T-helper 22 cell (primary cell): ENCODE measurements around the gene KANSL1.
"Not testable (repeated sequence)": the region's sequence is repeated elsewhere in the genome, so short reads cannot be mapped to it uniquely, and the experiment has no call there.

Experiments used
- DNase-seq: peaks from one replicate; pipeline ENCODE4 v3.0.0-alpha.2; 2020; ENCODE audit warnings: low read depth

KANSL1 gene

GRCh38 chr17:46192189-46192438 lies 1.1 kb downstream of the KANSL1 start:
- no peak for DNase-seq

- DNase-seq = no peak
These were observed 1.7 kb downstream of the KANSL1 start for GRCh38 chr17:46191322-46192188.

GRCh38 chr17:46190763-46191162 lies 2.5 kb downstream of the KANSL1 start:
- DNase-seq = no peak

DNA sequence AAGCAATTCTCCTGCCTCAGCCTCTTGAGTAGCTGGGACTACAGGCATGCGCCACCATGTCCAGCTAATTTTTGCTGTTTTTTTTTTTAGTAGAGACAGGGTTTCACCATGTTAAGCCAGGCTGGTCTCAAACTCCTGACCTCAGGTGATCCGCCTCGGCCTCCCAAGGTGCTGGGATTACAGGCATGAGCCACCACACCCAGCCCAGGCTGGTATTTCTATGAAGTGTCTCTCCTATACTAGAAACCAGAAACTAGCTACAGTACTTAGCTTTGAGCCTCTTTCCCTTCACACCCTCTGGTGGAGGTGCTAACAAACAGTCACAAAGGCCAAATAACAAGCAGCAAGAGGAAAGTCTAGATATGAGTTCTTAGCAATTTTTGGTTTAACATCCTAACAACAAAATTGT lies 6.4 kb downstream of the KANSL1 start:
- DNase-seq = not testable (repeated sequence)

DNA sequence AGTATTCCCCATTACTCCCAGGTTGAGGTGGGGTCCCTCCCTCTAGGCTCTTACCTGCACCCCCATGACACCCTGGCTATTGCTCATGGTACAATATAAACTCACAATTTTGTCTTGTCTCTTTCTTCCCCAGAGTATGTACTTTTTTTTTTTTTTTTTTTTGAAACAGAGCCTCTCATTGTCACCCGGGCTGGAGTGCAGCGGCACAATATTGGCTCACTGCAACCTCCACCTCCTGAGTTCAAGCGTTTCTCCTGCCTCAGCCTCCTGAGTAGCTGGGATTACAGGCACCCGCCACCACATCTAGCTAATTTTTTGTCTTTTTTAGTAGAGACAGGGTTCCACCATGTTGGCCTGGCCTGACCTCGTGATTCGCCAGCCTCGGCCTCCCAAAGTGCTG lies 8.5 kb downstream of the KANSL1 start:
- no peak for DNase-seq

DNA sequence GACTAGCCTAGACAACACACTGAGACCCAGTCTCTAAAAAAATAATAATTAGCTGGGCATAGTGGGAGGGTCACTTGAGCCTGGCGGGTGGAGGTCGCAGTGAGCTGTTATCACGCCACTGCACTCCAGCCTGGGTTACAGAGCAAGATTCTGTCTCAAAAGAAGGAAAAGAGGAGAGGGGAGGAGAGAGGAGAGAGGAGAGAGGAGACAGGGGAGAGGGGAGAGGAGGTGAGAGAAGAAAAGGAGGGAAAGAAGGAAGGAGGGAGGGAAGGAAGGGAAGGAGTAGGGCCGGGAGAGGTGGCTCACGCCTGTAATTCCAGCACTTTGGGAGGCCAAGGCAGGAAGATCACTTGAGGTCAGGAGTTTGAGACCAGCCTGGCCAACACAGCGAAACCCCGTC lies 9.8 kb downstream of the KANSL1 start:
- DNase-seq = not testable (repeated sequence)

DNA sequence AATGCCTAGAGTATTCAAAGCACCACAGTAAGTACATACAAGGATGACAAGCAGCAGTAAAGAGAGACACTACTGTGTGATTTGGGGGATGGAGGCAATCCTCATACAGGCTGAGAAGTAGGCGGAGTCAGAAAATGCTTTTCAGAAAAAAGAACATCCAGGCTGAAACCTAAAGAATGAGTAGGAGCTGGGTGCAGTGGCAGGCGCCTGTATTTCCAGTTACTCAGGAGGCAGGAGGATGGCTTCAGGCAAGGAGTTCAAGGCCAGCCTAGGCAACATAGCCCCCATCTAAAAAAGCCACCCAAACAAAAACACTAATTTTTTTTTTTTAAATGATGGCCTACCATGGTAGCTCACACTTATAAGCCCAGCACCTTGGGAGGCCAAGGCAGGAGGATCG lies 10.3 kb downstream of the KANSL1 start:
- no peak for DNase-seq

- DNase-seq = no peak
These were observed 11.3 kb downstream of the KANSL1 start for GRCh38 chr17:46181940-46182339.

- DNase-seq = not testable (repeated sequence)
These were observed 11.9 kb downstream of the KANSL1 start for GRCh38 chr17:46181316-46181715.

DNA sequence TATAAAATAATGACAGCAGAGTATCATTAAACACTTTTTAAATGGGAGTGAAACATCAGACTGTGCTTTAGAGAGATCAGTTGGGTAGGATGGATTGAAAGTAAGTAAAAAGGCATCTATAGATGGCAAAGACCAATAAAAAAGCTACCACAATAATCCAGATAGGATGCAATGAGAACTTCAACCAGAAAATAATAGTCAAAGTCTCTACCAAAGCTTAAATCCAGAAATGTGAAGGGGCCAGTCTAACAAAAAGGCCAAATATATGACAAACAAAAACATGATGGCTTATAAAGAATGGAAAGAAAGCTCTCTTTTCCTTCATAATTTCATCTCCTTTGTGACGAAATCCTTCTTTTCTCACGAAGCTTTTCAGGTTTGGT lies 12.3 kb downstream of the KANSL1 start:
- DNase-seq = no peak

DNA sequence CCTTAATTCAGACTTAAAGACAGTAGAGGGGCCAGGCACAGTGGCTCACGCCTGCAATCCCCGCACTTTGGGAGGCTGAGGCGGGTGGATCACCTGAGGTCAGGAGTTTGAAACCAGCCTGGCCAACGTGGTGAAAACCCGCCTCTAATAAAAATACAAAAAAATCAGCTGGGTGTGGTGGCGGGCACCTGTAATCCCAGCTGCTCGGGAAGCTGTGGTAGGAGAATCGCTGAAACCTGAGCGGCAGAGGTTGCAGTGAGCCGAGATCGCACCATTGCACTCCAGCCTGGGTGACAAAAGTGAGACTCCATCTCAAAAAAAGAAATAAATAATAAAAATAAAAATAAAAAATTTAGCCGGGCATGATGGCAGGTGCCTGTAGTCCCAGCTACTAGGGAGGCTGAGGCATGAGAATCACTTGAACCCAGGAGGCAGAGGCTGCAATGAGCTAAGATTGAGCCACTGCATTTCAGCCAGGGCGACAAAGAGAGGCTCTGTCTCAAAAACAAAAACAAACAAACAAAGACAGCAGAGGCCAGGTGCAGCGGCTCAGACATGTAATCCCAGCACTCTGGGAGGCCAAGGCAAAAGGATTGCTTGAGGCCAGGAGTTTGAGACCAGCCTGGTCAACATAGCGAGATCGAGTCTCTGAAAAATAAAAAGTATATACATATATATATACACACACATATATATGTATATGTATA lies 12.9 kb downstream of the KANSL1 start:
- DNase-seq = not testable (repeated sequence)

DNA sequence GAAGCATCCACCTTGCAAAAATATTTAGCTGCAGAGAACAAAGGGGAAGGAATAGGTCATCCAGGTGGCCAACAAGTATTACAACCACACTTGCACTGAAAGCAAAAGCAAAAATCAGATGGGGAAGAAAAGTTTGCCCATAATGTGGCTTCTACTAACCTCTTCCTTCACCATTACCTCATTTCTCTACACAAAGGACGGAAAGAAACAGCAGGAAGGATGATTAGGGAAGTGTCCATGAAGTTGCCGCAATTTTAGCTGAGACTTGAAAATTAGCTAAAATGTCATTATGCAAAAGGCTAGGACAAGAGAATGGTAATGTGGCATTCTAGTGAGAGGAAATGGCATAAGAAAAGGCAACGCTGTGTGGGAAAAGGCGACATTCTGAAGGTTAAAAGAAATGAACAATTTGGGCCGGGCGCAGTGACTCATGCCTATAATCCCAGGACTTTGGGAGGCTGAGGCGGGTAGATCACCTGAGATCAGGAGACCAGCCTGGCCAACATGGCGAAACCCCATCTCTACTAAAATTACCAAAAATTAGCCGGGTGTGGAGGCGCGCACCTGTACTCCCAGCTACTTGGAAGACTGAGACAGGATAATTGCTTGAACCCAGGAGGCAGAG lies 13.7 kb downstream of the KANSL1 start:
- DNase-seq = no peak

DNA sequence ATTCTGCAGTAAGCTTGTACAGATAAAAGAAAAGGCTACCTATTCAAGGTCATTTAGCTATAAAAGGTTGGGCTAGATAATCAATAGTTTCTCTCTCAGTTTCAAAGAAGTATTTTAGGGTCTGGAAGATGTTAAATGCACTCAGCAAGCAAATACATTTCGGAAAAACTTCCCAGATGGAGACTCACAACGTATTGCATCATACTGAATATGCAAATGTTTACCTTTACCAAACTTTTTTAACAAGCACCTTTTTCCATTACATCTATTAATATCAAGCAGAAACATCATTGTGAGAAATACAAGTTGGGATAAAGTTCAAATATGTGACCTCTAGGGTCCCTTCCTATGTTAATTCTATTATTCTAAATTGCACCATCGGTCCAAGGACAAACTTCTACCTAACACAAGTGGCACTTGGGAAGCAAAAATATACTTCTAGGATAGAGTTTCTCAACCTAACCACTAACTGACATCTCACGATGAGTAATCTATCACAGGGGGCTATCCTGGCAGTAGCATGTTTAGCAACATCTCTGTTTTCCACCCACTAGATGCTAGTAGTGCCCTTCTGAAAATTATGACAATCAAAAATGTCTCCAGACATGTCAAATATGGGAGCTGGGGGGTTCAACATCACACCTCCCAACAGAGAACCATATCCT lies 14.5 kb downstream of the KANSL1 start:
- DNase-seq = no peak

- DNase-seq = no peak
These were observed 16.3 kb downstream of the KANSL1 start for GRCh38 chr17:46176975-46177374.

GRCh38 chr17:46175891-46176290 lies 17.3 kb downstream of the KANSL1 start:
- no peak for DNase-seq

DNA sequence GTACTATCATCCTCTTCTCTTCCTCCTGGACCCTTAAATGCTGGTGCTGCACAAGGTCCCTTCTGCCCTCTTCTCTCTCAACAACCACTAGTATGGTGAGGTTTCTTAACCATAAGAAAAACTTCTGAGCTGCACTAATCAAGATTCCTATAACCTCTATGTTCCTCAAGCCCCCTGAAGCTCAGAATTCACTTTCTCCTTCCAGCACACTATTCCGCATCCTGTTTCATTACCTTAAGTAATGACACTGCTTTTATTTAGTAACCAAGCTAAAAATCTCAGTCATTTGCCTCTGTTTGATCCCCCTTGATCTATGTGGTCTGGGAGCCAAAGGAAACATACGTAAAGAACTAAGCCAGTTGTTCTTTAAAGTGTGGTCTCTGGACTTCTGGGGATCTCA lies 20.1 kb downstream of the KANSL1 start:
- DNase-seq = no peak

DNA sequence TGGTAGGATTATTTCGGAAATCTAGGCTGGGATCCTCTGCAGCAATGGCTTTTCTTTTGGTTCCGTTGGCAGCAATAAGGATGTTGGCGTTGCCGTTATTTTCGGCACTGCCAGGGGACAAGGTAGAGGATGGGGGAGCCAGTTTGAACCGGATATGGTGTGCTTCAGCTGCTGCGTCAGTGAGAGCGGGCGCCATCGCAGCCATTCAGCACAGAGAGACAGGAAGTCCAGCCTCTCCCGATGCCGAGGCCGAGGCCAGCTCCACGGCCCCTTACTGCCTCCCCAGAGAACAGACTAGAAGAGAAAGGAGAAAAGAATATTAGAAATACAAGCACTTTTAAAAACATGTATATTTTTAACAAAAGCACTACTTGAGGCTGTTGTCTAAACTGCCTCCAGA lies 21.3 kb downstream of the KANSL1 start:
- DNase-seq = no peak

DNA sequence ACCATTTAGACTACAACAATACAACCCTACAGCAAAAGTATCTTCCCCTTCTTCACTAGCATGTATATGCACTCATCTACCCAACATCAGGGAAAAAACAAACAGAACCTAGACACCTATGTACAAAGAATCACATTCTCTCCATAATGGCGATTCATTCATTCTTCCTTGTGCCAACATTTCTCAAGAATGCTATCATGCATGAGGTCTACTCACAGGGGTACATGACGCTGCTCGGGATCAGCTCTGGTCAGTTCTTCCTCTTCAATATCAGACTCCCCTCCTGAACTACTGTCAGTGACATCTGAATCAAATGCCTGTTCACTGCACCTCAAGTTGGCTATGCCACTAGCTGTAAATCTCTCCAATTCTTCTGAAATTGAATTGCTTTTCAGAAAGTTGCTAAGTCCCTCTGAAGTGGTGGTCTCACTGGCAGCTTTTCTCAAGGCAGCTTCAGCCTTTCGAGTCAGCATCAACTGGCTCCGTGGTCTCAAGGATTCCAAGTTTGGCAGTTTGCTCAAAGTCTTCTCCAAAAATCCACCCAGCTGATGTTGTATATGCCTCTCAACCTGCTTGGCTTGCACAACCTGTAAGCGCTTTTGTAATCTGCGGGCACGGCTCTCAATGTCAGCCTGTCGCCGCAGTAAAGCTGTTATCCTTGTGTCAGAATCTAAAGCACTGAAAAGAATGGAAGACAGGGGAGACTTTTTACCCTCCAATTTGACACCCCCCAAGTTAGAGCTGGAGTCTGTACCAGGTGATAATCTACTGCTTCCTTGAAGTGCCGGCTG lies 22.4 kb downstream of the KANSL1 start:
- DNase-seq = no peak

DNA sequence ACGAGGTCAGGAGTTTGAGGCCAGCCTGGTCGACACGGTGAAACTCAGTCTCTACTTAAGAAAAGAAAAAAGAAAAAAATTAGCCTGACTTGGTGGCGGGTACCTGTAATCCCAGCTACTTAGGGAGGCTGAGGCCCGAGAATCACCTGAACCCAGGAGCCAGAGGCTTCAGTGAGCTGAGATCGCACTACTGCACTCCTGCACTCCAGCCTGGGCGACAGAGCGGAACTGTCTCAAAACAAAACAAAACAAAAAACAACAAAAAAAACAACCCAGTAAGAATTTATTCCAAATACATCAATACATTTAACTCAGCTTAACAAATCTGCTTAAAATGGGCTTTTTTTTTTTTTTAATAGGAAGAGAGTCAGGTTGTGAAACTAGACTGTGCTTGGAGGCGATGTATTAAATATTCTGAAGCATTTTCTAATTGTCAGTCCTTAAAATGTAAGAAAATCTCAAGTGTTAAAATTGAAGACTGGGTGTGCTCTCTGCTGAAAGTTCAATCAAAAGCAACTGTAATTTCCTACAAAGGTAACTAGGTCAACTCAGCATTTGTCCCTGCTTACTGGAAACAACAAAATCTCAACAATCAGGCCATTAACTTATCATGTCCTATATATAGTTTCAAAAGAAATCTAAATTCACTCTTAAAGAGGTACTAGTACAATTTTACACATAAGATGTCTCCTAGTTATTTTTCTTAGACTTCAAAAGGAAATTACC lies 23.2 kb downstream of the KANSL1 start:
- DNase-seq = no peak

DNA sequence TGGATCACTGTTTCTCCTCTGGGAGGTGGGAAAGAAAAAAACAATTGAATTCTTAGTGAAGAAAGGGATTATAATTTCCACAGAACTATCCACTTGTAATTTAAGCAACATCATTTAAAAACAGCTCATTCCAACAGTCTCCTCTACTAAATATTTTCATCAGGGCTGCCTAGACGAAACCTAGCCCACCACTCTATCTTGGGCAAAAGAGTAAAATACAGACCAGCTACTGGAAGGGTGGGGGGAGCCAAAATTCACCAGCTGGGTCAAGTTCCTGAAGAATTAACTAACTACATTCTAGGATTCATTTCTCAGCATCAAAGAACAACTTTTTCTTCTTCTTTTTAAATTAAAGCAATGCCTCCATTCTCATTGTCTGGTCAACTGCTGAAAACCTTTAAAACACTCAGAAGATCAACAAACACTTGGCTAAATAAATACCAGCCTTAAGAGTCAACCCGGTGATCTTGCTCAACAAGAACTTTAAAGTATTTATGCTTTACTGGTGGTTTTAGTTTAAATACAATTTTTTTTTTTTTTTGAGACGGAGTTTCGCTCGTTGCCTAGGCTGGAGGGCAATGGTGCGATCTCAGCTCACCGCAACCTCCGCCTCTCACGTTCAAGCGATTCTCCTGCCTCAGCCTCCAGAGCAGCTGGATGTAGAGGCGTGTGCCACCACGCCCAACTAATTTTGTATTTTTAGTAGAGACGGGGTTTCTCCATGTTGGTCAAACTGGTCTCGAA lies 25.2 kb downstream of the KANSL1 start:
- DNase-seq = no peak

DNA sequence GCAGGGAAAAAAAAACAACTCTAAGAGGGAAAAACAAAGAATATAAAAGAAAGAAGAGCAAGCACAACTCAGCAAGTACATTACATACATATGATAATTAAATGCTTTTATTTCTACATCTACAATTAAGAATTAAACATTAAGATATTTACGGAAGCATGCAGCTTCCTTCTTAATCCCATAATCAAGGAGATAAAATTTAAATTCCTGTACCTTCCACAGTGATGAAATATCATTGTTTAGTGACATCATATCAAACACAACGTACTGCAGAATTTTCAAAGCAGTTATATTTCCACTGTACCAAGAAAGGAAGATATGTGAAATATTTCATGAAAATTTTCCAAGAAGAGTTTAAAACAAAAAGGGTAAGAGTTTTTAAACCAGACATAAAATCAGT lies 26.0 kb downstream of the KANSL1 start:
- no peak for DNase-seq
